H1 (cell line): ENCODE data around the gene AFTPH.

Source experiments
- BRCA1 ChIP-seq: IDR thresholded peaks from 2 replicates; pipeline ENCODE4 v1.6.1; 2012; ENCODE audit warnings: low read depth, low read length, improper control_type of control experiment
- EP300 ChIP-seq, 2 experiments: IDR thresholded peaks; 1 replicate in 1 of 2; 2 replicates in 1 of 2; pipeline ENCODE4 v1.6.1; 2011 to 2012; ENCODE audit warnings: low read depth in 2 of 2, low read length in 2 of 2, mild to moderate bottlenecking in 2 of 2, borderline replicate concordance in 1 of 2, inconsistent platforms in 1 of 2, moderate library complexity in 1 of 2
- EZH2 ChIP-seq: fragments of 200-600 bp; sonication (generic); IDR thresholded peaks from 2 replicates; pipeline ENCODE4 v1.7.1; 2012; ENCODE audit warnings: low read depth, mild to moderate bottlenecking, moderate library complexity, low read length, inconsistent platforms; ENCODE audit not compliant: severe bottlenecking
- GABPA ChIP-seq: IDR thresholded peaks from 2 replicates; pipeline ENCODE4 v1.6.1; 2011; ENCODE audit warnings: mild to moderate bottlenecking, low read length, moderate library complexity, borderline replicate concordance; ENCODE audit not compliant: insufficient read depth
- HDAC6 ChIP-seq: IDR thresholded peaks from one replicate; pipeline ENCODE4 v1.7.1; 2012; ENCODE audit warnings: low read depth, mild to moderate bottlenecking, inconsistent platforms, low read length, moderate library complexity
- JUND ChIP-seq: IDR thresholded peaks from 2 replicates; pipeline ENCODE4 v1.6.1; 2011; ENCODE audit warnings: mild to moderate bottlenecking, improper control_type of control experiment, low read length
- NANOG ChIP-seq: IDR thresholded peaks from 2 replicates; pipeline ENCODE4 v1.6.1; 2011; ENCODE audit warnings: low read length, low read depth, mild to moderate bottlenecking, inconsistent platforms; ENCODE audit not compliant: insufficient read depth, poor library complexity, severe bottlenecking
- POLR2A ChIP-seq, 2 experiments: IDR thresholded peaks; 1 replicate in 1 of 2; 2 replicates in 1 of 2; pipeline ENCODE4 v1.6.1; 2011; ENCODE audit warnings: low read depth in 2 of 2, low read length in 2 of 2, mild to moderate bottlenecking in 2 of 2; ENCODE audit errors: control extremely low read depth in 1 of 2
- RAD21 ChIP-seq, 2 experiments: IDR thresholded peaks in 1 of 2; conservative IDR thresholded peaks in 1 of 2; 2 replicates each; pipeline ENCODE4 v1.6.1; 2011; ENCODE audit warnings: low read depth in 2 of 2, low read length in 2 of 2, improper control_type of control experiment in 1 of 2, inconsistent platforms in 1 of 2, mild to moderate bottlenecking in 1 of 2, moderate library complexity in 1 of 2
- SP1 ChIP-seq: IDR thresholded peaks from 2 replicates; pipeline ENCODE4 v1.6.1; 2011; ENCODE audit warnings: low read depth, low read length
- ZNF274 ChIP-seq: IDR thresholded peaks from 2 replicates; pipeline ENCODE4 v1.7.0; 2012; ENCODE audit warnings: low read length, borderline replicate concordance; ENCODE audit errors: extremely low read depth
- TF ChIP-seq, protein P1 (sequence below), 3 experiments: IDR thresholded peaks; 1 replicate in 2 of 3; 2 replicates in 1 of 3; pipeline versions ENCODE4 v1.5.1 to v1.6.1; 2011; ENCODE audit warnings: low read length in 3 of 3, mild to moderate bottlenecking in 3 of 3, inconsistent platforms in 2 of 3, low read depth in 1 of 3, moderate library complexity in 1 of 3; ENCODE audit not compliant: insufficient read depth in 1 of 3; ENCODE audit errors: control extremely low read depth in 1 of 3
- TF ChIP-seq, protein P2 (sequence below): IDR thresholded peaks from 2 replicates; pipeline ENCODE4 v1.6.1; 2011; ENCODE audit warnings: low read length, improper control_type of control experiment
- TF ChIP-seq, protein P3 (sequence below): IDR thresholded peaks from 2 replicates; pipeline ENCODE4 v1.6.1; 2011; ENCODE audit warnings: low read depth, mild to moderate bottlenecking, low read length; ENCODE audit not compliant: insufficient read depth

DNA sequence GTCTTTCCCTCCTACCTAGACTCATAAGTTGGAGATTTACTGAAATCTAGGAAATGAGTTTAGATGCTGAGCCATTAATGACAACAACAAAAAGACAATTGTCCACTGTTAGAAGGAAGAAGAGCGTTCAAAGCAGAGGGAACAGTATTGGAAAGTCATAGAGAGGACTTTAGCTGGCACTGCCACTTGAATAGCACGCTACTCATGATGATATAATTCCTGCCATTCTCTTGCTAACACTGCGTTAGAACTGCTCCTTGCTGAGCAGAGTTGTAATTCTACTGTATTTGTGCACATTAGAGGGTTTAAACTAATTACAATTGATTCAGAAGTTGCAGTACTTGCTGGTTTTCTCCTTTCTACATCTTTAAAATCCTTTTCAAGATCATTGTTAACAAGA, 9.0 kb upstream of the AFTPH start:
- no peak for TF ChIP-seq HDAC6
- no peak for TF ChIP-seq NANOG
- TF ChIP-seq, protein P1, sequence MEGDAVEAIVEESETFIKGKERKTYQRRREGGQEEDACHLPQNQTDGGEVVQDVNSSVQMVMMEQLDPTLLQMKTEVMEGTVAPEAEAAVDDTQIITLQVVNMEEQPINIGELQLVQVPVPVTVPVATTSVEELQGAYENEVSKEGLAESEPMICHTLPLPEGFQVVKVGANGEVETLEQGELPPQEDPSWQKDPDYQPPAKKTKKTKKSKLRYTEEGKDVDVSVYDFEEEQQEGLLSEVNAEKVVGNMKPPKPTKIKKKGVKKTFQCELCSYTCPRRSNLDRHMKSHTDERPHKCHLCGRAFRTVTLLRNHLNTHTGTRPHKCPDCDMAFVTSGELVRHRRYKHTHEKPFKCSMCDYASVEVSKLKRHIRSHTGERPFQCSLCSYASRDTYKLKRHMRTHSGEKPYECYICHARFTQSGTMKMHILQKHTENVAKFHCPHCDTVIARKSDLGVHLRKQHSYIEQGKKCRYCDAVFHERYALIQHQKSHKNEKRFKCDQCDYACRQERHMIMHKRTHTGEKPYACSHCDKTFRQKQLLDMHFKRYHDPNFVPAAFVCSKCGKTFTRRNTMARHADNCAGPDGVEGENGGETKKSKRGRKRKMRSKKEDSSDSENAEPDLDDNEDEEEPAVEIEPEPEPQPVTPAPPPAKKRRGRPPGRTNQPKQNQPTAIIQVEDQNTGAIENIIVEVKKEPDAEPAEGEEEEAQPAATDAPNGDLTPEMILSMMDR (IDR thresholded peaks at IDR 0.05; ENCODE audit: control extremely low read depth in 1 of 3, insufficient read depth in 1 of 3, low read depth in 1 of 3, low read length in 3 of 3) = no peak
- no peak for TF ChIP-seq GABPA
- TF ChIP-seq JUND = no peak
- no peak for TF ChIP-seq EZH2
- TF ChIP-seq, protein P2, sequence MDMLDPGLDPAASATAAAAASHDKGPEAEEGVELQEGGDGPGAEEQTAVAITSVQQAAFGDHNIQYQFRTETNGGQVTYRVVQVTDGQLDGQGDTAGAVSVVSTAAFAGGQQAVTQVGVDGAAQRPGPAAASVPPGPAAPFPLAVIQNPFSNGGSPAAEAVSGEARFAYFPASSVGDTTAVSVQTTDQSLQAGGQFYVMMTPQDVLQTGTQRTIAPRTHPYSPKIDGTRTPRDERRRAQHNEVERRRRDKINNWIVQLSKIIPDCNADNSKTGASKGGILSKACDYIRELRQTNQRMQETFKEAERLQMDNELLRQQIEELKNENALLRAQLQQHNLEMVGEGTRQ = no peak
- no peak for TF ChIP-seq EP300 (IDR thresholded peaks at IDR 0.05; ENCODE audit: borderline replicate concordance in 1 of 2, low read depth in 2 of 2, low read length in 2 of 2)
- no peak for TF ChIP-seq RAD21 (IDR thresholded peaks at IDR 0.05 in 1 of 2, conservative IDR thresholded peaks at IDR 0.05 in 1 of 2; ENCODE audit: low read depth in 2 of 2, low read length in 2 of 2)
- no peak for TF ChIP-seq POLR2A (IDR thresholded peaks at IDR 0.05; ENCODE audit: control extremely low read depth in 1 of 2, low read depth in 2 of 2, low read length in 2 of 2)
- no peak for TF ChIP-seq SP1
- no peak for TF ChIP-seq ZNF274
- TF ChIP-seq, protein P3, sequence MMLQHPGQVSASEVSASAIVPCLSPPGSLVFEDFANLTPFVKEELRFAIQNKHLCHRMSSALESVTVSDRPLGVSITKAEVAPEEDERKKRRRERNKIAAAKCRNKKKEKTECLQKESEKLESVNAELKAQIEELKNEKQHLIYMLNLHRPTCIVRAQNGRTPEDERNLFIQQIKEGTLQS = no peak
- TF ChIP-seq BRCA1 = no peak
